NCI-H1105 (cell line): ENCODE results near the gene TNNC2.

ENCODE experiments used
- DNase-seq: peaks from one replicate; lab custom pipeline; 2025; lab: John Stamatoyannopoulos, UW

The TNNC2 gene

GRCh38 chr20:45781391-45781931 lies 45.7 kb downstream of the TNNC2 start:
- DNase-seq = no peak

GRCh38 chr20:45780159-45780558 lies 47.0 kb downstream of the TNNC2 start:
- DNase-seq = no peak

- DNase-seq = no peak
Measured at GRCh38 chr20:45779011-45779915, 47.8 kb downstream of the TNNC2 start.

GRCh38 chr20:45776931-45777330 lies 50.2 kb downstream of the TNNC2 start:
- no peak for DNase-seq

GRCh38 chr20:45775411-45775810 lies 51.7 kb downstream of the TNNC2 start:
- DNase-seq = no peak

- no peak for DNase-seq
Measured at GRCh38 chr20:45774945-45775344, 52.2 kb downstream of the TNNC2 start.
